Testis (tissue), 3 donors: ENCODE results near the gene NRCAM. TPM values are rescaled to one million over a fixed set of nuclear protein-coding genes. Genes with fewer than 3 reads are reported as not detected.

Experiments used
- DNase-seq: peaks from one replicate; pipeline ENCODE4 v3.0.0-alpha.2; 2019
- H3K27ac ChIP-seq, 2 donors: fragments of 200-600 bp; sonication (generic); one replicate each; pipeline ENCODE4 v1.5.1; 2019
- H3K27me3 ChIP-seq: fragments of 200-600 bp; sonication (generic); one replicate; pipeline ENCODE4 v1.5.1; 2019
- H3K36me3 ChIP-seq: fragments of 200-600 bp; sonication (generic); one replicate; pipeline ENCODE4 v1.5.1; 2017; ENCODE audit warnings: low read depth; ENCODE audit errors: missing control alignments
- H3K4me1 ChIP-seq: fragments of 200-600 bp; sonication (generic); one replicate; pipeline ENCODE4 v1.5.1; 2019
- H3K4me3 ChIP-seq, 2 donors: fragments of 200-600 bp; sonication (generic); one replicate each; pipeline ENCODE4 v1.5.1; 2017 to 2019
- H3K9me3 ChIP-seq: fragments of 200-600 bp; sonication (generic); one replicate; pipeline ENCODE4 v1.5.1; 2017
- POLR2A ChIP-seq: fragments of 450-650 bp; IDR thresholded peaks from one replicate; pipeline ENCODE4 v1.6.1; 2017; ENCODE audit warnings: antibody characterized with exemption, mild to moderate bottlenecking, moderate library complexity
- WGBS, 2 donors: methylation state at CpG; one replicate each; pipeline ENCODE4 v1.1.5; 2018; 5-methylcytosine and 5-hydroxymethylcytosine counted together
- intact Hi-C: fragments of 100-400 bp; cut with DNase I; formaldehyde crosslinking; loops from one replicate; pipeline ENCODE4 v1.15.1; 2023; ENCODE audit warnings: low total_unique reads
- polyA plus RNA-seq: library from polyadenylated mRNA; stranded (reverse); fragments of 350-450 nt; fragmentation: Illumina TruSeq; extraction: RNeasy Lipid Tissue Mini Kit (QIAGEN cat#74804); gene quantifications from one replicate; pipeline ENCODE4 v1.2.3, GENCODE V29; 2014; ENCODE audit warnings: low read depth, low replicate concordance; ENCODE audit not compliant: insufficient read depth
- total RNA-seq, 2 donors: library from RNA; depleted of rRNA; stranded (reverse); fragments of >200 nt; gene quantifications; one replicate each; pipeline ENCODE4 v1.2.3, GENCODE V29; 2016
- TF ChIP-seq, protein P1 (sequence below), 3 experiments: fragments of 450-650 bp in 2 of 3; fragments of 200-600 bp in 1 of 3; sonication (generic) in 1 of 3; IDR thresholded peaks; one replicate each; pipeline ENCODE4 v1.5.1; 2016 to 2019; ENCODE audit warnings: antibody characterized with exemption in 3 of 3, mild to moderate bottlenecking in 2 of 3, moderate library complexity in 1 of 3

NRCAM gene
- total and polyA plus RNA-seq, 3 donors from 2014 or later: 7.4 to 11.4 (median 7.6) TPM

DNA sequence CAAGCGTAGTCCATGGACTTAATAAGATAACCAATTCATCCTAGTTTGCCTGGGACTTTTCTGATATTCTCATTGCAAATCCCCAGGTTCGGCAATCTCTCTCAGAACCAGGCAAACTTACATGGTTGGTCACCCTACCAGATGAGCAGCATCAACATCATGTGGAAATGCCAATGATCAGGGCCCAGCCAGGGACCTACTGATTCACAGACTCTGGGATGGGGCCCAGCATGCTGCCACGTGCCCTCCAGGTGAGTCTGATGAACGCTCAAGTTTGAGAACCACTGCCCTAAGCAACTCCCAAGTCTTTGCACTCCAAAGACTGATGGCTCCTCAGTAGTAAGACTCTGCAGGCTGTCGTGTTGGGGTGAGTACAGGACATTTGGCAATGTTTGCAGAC is 328.8 kb downstream of the NRCAM start:
- H3K27ac ChIP-seq: no peak overlapping the region
- H3K9me3 ChIP-seq: no peaks in the 10 kb centered on the region
- H3K4me1 ChIP-seq: no peaks in the 10 kb centered on the region
- intact Hi-C loops: no loop called here
- DNase-seq: no peak
- H3K27me3 ChIP-seq: no peaks in the 10 kb centered on the region
- no peak for TF ChIP-seq POLR2A
- TF ChIP-seq, protein P1, sequence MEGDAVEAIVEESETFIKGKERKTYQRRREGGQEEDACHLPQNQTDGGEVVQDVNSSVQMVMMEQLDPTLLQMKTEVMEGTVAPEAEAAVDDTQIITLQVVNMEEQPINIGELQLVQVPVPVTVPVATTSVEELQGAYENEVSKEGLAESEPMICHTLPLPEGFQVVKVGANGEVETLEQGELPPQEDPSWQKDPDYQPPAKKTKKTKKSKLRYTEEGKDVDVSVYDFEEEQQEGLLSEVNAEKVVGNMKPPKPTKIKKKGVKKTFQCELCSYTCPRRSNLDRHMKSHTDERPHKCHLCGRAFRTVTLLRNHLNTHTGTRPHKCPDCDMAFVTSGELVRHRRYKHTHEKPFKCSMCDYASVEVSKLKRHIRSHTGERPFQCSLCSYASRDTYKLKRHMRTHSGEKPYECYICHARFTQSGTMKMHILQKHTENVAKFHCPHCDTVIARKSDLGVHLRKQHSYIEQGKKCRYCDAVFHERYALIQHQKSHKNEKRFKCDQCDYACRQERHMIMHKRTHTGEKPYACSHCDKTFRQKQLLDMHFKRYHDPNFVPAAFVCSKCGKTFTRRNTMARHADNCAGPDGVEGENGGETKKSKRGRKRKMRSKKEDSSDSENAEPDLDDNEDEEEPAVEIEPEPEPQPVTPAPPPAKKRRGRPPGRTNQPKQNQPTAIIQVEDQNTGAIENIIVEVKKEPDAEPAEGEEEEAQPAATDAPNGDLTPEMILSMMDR (IDR thresholded peaks at IDR 0.05): no peak
- H3K4me3 ChIP-seq: no peak overlapping the region
- WGBS, 2 donors: 82 to 92% methylated on average over 5 of the region's 5 CpGs
- H3K36me3 ChIP-seq: no peaks in the 10 kb centered on the region

DNA sequence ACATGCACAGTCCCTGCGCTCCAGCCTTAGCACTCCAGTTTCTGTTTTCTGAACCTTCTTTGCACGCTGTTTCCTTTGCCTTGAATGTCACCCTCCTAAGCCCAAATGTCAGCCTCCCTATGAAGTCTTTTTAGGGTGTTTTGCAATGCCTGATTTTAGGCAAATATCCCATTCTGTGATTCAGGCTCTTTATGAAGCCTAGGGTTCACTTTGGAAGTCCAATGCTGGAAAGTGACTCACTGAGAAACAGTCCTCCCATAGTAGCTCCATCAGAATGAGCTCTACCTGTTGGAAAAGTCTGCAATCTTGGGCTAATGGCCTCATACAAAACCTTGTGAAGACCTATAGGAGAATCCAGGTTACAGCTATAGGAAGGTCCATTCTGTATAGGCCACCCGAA is 331.4 kb downstream of the NRCAM start:
- Histone ChIP-seq H3K4me3 (no peak overlapping the region), H3K4me1 (no peaks in the 10 kb centered on the region), H3K27me3 (no peaks in the 10 kb centered on the region), H3K27ac (no peak overlapping the region), H3K9me3 (no peaks in the 10 kb centered on the region), H3K36me3 (no peaks in the 10 kb centered on the region)
- DNase-seq: no peak
- WGBS, 2 donors: 90 to 92% methylated on average over 3 of the region's 3 CpGs
- intact Hi-C loops: no loop called here
- TF ChIP-seq POLR2A: no peak
- TF ChIP-seq, protein P1 (IDR thresholded peaks at IDR 0.05): no peak

DNA sequence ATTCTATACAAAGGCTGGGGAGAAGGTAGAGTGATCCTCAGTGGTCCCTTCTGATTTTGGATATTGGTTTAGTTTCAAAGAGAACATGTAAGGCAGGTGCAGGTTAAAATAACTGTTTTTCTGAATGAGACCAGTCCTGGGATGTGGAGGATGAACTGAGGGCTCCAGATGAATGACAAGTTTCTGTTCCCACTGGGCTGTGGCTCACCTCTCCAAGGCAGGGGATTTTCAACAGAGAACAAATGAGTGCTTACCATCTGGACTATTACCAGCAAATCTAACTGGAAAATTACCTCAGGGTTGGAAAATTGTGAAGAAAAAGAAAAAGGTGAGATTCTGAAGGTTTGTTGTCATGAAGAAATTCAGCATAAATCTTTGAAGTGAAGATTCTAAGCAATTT is 334.1 kb downstream of the NRCAM start:
- intact Hi-C loops: no loop called here

DNA sequence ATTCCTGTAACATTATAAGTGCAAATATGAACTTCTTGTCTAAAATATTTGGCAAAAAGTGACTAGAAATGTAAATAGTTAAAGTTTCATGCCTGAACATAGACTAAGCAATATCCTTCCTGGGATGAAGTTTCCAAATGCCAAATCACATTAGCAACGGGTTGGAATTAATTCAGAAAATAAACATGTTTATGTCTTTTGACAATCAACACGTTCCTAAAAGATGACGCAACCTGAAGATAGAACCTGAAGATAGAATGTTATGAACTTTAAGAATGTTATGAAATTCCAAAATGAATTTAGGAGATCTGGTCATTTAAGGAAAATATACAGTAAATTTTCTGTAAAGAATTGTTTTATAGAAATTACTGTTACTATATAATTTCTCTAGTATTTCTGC is 335.3 kb downstream of the NRCAM start:
- Histone ChIP-seq H3K4me1 (no peaks in the 10 kb centered on the region), H3K36me3 (no peaks in the 10 kb centered on the region), H3K4me3 (no peak overlapping the region), H3K27me3 (no peaks in the 10 kb centered on the region), H3K9me3 (no peaks in the 10 kb centered on the region), H3K27ac (no peak overlapping the region)
- DNase-seq: no peak
- 83 to 86% methylated on average over 3 of the region's 3 CpGs for WGBS, 2 donors
- TF ChIP-seq, protein P1 (IDR thresholded peaks at IDR 0.05): no peak
- no peak for TF ChIP-seq POLR2A
- intact Hi-C loops: no loop called here

More for the DNA sequence above, 334.1 kb downstream of the NRCAM start:
- H3K36me3 ChIP-seq: no peaks in the 10 kb centered on the region
- TF ChIP-seq POLR2A: no peak
- TF ChIP-seq, protein P1 (IDR thresholded peaks at IDR 0.05): no peak
- no peaks in the 10 kb centered on the region for H3K9me3 ChIP-seq
- DNase-seq: no peak
- no peak overlapping the region for H3K4me3 ChIP-seq
- no peak overlapping the region for H3K27ac ChIP-seq
- H3K4me1 ChIP-seq: no peaks in the 10 kb centered on the region
- no peaks in the 10 kb centered on the region for H3K27me3 ChIP-seq

DNA sequence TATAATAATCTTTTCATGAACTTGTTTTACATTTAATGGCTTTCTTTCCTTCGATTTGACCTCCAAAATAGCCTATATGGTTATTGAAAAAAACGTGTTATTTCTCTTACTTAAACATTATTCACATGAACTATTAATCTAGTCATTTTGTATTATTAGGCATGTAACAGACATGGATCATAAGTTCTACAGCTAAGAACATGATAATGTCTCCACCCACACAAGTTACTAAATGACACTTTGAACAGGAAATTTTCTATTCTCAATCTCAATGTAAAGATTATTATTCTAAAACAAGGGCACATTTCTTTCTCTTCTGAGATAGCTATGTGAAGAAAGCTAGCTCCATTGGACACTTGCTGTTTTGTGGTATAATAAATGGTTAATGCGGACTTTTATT is 336.0 kb downstream of the NRCAM start:
- WGBS, 2 donors: 86 to 87% methylated on average over 3 of the region's 3 CpGs
- Histone ChIP-seq H3K27ac (no peak overlapping the region), H3K9me3 (no peaks in the 10 kb centered on the region), H3K27me3 (no peaks in the 10 kb centered on the region), H3K4me3 (no peak overlapping the region), H3K4me1 (no peaks in the 10 kb centered on the region), H3K36me3 (no peaks in the 10 kb centered on the region)
- TF ChIP-seq, protein P1 (IDR thresholded peaks at IDR 0.05): no peak
- TF ChIP-seq POLR2A: no peak
- DNase-seq: no peak
- intact Hi-C loops: no loop called here
